ENCODE results near the gene LGI4. TPM values are rescaled to one million over a fixed set of nuclear protein-coding genes. Genes with fewer than 3 reads are reported as not detected.
A peak's percentile ranks its signal among the peaks of the same experiment; 100 is the strongest.

LGI4 gene
- total RNA-seq, 1 donor from 2014 or later = 32.9 TPM

- DNase-seq (ENCODE audit: extremely low spot score in 2 of 2) = peak in 1 of 2 donors; percentile 89
- intact Hi-C loops (cut with DNase I) = no loop called here
These were observed 35.7 kb upstream of the LGI4 start for GRCh38 chr19:35170359-35171061.

GRCh38 chr19:35169221-35169995, 34.5 kb upstream of the LGI4 start:
- no peaks in the 10 kb centered on the region for H3K27me3 ChIP-seq
- peaks cover 11% of the 10 kb centered on the region for H3K9me3 ChIP-seq
- TF ChIP-seq POLR2A (IDR thresholded peaks at IDR 0.05) = no peak
- no peak for TF ChIP-seq CTCF (IDR thresholded peaks at IDR 0.05)
- no peak for TF ChIP-seq POLR2AphosphoS5 (IDR thresholded peaks at IDR 0.05; ENCODE audit: insufficient read depth in 1 of 2, low read depth in 1 of 2)
- intact Hi-C loops (cut with DNase I) = no loop called here
- DNase-seq (ENCODE audit: extremely low spot score in 2 of 2) = peak in 1 of 2 donors; percentile 89
- H3K27ac ChIP-seq = no peak overlapping the region
- H3K4me3 ChIP-seq = no peak overlapping the region
- peaks cover 0 to 29% of the 10 kb centered on the region in 2 donors for H3K36me3 ChIP-seq
- H3K4me1 ChIP-seq = peaks cover 4% of the 10 kb centered on the region

More at GRCh38 chr19:35170359-35171061, 35.7 kb upstream of the LGI4 start:
- peaks cover 0 to 18% of the 10 kb centered on the region in 2 donors for H3K36me3 ChIP-seq
- TF ChIP-seq POLR2AphosphoS5 (IDR thresholded peaks at IDR 0.05; ENCODE audit: insufficient read depth in 1 of 2, low read depth in 1 of 2) = peak in 1 of 2 donors; percentile 44
- TF ChIP-seq POLR2A (IDR thresholded peaks at IDR 0.05) = no peak
- no peak overlapping the region for H3K4me3 ChIP-seq
- H3K27me3 ChIP-seq = no peaks in the 10 kb centered on the region
- H3K4me1 ChIP-seq = peaks cover 9% of the 10 kb centered on the region
- H3K27ac ChIP-seq = no peak overlapping the region
- H3K9me3 ChIP-seq = peaks cover 11% of the 10 kb centered on the region

GRCh38 chr19:35168196-35168595, 33.3 kb upstream of the LGI4 start:
- TF ChIP-seq POLR2AphosphoS5 (IDR thresholded peaks at IDR 0.05; ENCODE audit: insufficient read depth in 1 of 2, low read depth in 1 of 2) = no peak
- no peak for TF ChIP-seq POLR2A (IDR thresholded peaks at IDR 0.05)
- TF ChIP-seq CTCF (IDR thresholded peaks at IDR 0.05) = no peak
- DNase-seq (ENCODE audit: extremely low spot score in 2 of 2) = peak in 1 of 2 donors; percentile 84
- peaks cover 4% of the 10 kb centered on the region for H3K4me1 ChIP-seq
- H3K9me3 ChIP-seq = peaks cover 11% of the 10 kb centered on the region
- no peaks in the 10 kb centered on the region for H3K27me3 ChIP-seq
- H3K4me3 ChIP-seq = no peak overlapping the region
- intact Hi-C loops (cut with DNase I) = no loop called here
- peaks cover 0 to 41% of the 10 kb centered on the region in 2 donors for H3K36me3 ChIP-seq
- no peak overlapping the region for H3K27ac ChIP-seq

- TF ChIP-seq CTCF (IDR thresholded peaks at IDR 0.05) (no peak), POLR2A (IDR thresholded peaks at IDR 0.05) (no peak), POLR2AphosphoS5 (IDR thresholded peaks at IDR 0.05; ENCODE audit: insufficient read depth in 1 of 2, low read depth in 1 of 2) (no peak)
- H3K27ac ChIP-seq = peak overlapping the region; percentile 39
- H3K36me3 ChIP-seq = peaks cover 0 to 48% of the 10 kb centered on the region in 2 donors
- H3K4me3 ChIP-seq = no peak overlapping the region
- intact Hi-C loops (cut with DNase I) = no loop called here
- H3K4me1 ChIP-seq = peaks cover 4% of the 10 kb centered on the region
- peaks cover 11% of the 10 kb centered on the region for H3K9me3 ChIP-seq
- peak in 1 of 2 donors; percentile 85 for DNase-seq (ENCODE audit: extremely low spot score in 2 of 2)
- H3K27me3 ChIP-seq = no peaks in the 10 kb centered on the region
These were observed 32.6 kb upstream of the LGI4 start for GRCh38 chr19:35167251-35168119.

Measured in vagina (tissue), 2 donors.